HG03442 (cell line): Measurements from ENCODE around the gene SEC16A.
A peak's percentile ranks its signal among the peaks of the same experiment; 100 is the strongest.

ENCODE experiments used
- ATAC-seq: cut with Tn5 transposase; IDR thresholded peaks from one replicate; pipeline ENCODE4 v1.9.1; 2021; ENCODE audit warnings: mild to moderate bottlenecking, moderate library complexity; ENCODE audit not compliant: unreplicated experiment

Gene SEC16A

GRCh38 chr9:136486131-136486530, 3.3 kb upstream of the SEC16A start:
- ATAC-seq = no peak

DNA sequence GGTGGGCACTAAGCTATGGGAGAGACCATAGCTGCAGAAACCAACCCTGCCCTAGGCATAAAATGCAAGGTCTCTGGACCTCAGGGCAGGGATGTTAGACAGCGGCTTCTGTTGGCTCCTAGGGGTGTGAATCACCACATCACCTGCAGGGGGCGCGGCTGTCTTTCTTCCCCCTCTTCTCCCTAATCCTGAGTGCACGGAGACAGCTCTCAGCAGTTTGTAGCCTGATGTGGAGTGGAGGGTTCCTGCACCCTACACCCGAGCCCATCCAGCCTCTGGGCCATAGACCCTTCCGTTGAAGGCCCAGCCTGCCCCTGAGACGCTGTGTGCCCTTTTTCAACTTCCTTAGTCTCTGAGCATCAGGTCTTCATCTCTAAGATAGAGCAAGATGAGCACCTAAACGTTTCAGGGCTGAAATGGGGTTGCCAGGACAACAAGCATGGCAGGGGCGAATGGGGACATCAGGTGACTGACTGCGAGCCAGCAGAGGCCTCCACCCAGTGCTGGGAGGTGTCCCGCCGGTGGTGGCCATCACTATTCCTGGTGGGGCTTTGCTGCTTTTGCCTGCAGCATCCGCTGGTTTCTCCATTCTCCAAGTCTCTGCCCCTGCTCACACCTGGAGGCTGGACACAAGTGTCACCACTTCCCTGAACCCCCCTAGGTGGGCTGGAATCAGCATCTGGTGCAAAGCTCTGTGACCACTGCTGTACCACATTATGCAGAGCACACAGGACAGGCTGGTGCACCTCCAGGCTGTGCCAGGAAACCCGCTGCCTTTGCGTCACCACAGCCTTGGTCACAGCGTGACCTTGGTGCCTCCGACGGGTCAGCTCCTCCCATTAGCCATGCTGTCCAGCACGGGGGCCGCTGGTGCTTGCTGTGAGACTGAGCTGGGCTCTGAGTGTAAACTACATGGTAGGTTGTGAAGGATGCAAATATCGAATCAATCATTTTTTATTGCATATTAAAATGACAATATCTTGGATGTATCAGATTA, 2.5 kb upstream of the SEC16A start:
- ATAC-seq = no peak

GRCh38 chr9:136484153-136485048, 1.6 kb upstream of the SEC16A start:
- no peak for ATAC-seq

DNA sequence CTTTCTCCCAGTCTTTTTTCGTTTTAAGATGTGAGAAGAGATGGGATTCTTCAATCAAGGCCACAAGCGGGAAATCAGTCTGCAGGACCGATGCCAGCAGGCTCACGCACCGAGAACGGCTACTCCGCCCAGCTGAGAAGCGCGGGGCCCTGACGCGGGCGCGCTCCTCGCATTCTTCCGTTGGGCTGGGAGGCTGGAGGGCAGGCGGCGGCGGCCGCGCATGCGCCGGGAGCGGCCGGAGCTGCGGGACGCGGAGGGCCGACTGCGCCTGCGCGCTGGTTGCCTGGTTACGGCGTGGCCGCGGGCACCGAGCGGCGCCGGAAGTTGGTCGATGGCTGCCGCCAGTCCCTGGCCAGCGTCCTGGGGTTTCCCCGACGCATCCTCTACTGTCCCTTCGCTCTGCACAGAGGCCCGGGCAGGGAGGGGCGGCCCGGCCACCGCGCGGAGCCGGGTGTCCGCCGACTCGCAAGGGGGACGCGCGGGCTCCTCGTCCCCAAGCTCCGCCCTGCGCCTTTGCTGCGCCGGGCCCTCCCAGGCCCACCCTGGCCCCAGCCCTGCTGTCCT, 831 bp upstream of the SEC16A start:
- ATAC-seq = peak; percentile 59

DNA sequence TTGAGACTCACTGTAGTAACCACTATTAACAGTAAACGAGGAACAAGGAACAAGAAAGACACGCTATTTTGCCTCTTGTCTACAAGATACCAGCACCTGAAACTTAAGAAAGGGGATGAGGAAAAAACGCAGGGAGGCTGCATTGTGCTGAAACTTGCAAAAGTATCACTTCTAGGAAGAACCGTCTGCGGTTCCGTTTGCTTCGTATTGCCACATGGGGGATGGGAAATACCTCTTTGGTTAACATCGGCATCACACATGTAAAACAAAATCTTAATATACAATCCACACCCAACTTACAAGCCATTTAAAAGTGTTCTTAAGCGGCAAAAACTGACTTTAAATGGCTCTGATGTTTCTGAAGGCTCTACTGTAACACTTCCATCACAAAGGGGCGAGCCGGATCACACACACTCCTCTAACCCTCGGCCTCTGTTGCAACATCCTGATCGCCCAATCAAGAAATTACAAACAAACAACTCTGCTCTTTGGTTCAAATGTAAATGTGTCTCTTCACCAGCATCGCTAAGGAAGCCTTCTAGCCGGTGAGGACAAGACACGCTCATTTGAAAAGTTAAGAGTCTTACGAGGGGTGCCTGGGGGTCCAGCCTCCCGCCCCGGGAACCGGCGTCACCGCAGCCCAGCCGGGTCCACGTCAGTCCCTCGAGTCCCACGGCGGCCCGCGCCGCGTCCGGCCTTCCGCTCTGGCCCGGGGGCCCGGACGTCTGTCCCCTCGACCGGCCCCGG, 621 bp downstream of the SEC16A start:
- no peak for ATAC-seq

GRCh38 chr9:136481558-136481957, 1.3 kb downstream of the SEC16A start:
- no peak for ATAC-seq

DNA sequence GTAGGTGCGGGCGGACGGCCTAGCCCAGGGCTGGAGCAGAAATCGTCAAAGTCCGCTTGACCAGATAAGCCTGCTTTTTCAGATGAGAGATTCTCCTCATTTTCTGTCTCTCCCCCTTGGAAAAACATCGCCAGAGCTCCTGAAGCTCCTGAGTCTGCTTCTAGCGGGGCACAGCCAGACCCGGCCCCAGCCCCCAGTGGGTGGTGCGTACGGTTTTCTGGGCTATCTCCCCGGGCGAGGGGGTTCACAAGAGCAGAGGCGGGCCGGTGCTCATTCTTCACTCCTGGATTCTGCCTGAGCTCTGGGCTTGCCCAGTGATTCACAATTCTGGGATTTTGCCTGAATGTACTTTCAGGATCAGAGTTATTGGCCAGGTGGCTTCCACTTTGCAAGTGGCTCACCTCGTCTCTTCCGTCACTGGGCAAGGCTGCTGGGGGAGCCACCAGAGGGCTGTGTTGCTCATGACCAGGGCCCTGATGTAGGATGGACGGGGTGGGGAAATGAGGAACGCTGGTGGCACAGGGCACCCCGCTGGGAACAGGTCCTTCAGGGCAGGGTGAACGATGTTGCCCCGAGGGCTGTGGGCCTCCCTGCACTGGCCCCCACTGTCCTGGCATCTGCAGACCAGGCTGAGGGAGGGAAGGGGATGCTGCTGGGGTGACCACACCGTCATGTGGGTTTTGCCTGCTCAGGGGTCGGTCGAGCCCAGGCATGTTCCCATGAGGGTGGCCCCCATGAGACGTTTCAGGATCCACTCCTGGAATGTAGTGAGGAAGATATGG, 6.3 kb downstream of the SEC16A start:
- ATAC-seq = no peak

DNA sequence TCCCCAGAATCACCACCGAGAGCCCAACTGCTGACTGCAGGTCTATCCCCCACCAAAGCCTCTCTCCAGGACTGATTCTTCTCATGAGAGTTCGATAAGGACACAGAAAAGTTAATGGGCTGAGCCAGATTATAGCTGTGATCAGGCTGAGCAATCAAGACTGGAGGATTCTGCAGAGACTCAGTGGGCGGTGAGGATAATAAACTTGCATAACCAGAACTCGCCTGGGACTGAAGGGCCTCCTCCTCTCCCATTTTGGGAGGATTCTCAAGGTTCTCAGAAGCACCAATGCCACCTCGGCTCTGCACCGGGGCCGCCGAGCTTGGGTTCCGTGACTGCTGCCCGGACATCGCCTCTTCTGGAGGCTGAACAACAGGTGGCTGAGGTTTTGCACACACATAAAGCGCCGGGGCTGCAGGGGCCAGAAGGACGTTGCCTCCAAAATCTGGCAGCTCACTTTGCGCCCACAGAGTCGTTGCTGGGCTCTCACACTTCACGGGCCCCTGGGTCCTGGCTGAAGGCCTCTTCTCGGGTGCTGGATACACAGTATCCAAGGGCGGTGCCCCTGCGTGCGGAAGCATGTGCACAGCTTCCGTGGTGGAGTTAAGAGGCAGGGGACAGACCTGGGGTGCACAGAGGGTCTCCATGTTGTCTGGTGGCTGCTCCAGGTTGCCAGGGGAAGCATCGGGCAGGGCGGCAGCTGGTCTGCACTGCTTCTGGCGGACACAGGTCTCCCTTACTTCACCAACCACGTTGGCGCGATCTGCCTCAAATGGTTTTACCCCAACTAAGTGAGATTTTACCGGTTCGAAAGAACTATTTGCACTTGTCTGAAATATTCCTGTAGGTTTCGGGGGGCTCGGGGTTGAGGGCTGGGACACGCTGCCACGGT, 7.6 kb downstream of the SEC16A start:
- no peak for ATAC-seq

DNA sequence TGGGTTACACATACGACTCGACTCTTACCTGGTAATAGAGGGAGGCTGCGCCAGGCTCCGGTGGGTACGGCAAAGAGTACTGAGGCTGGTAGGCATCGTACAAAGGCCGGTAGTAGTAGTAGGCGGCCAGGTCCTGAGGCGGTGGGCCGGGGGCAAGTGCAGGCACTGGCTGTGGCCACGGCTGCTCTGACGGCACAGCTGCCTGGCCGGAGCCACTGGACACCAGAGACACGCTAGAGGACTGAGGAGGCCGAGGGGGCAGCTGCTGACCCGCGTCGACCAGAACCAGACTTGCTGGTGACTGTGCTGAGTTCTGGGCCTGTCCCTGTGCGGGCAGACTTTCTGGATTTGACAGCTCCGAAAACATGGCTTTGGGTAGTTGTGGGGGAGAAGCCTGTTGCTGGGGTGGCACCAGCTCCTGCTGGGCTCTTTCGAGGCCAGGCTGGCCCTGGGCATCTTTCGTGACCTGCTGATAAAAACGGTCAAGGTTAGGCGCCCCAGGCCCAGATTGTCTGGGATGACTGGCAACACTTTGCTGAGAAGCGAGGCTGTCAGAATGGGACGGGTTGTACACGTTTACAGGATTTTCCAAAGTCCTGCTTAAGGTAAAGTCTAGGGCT, 8.7 kb downstream of the SEC16A start:
- ATAC-seq = no peak

DNA sequence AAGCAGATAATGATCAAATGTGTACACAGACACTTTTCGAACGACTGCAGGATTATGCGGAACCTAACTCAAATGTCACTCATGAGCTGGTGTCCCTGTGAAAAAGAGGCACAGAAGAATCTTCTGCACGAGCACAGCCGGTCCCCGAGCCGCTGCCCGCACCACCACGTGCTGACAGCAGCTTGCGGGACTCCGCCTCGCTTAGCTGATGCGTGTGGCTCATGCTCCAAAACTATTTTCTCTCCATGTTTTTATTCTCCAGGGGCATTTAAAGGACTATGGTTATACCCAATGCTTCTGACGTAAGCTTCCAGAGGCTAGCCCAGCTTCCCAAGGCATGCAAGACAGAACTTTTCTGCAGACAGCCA, 9.5 kb downstream of the SEC16A start:
- no peak for ATAC-seq

- no peak for ATAC-seq
These were observed 10.0 kb downstream of the SEC16A start for GRCh38 chr9:136472640-136473353.

- ATAC-seq = no peak
These were observed 10.9 kb downstream of the SEC16A start for GRCh38 chr9:136471802-136472487.

DNA sequence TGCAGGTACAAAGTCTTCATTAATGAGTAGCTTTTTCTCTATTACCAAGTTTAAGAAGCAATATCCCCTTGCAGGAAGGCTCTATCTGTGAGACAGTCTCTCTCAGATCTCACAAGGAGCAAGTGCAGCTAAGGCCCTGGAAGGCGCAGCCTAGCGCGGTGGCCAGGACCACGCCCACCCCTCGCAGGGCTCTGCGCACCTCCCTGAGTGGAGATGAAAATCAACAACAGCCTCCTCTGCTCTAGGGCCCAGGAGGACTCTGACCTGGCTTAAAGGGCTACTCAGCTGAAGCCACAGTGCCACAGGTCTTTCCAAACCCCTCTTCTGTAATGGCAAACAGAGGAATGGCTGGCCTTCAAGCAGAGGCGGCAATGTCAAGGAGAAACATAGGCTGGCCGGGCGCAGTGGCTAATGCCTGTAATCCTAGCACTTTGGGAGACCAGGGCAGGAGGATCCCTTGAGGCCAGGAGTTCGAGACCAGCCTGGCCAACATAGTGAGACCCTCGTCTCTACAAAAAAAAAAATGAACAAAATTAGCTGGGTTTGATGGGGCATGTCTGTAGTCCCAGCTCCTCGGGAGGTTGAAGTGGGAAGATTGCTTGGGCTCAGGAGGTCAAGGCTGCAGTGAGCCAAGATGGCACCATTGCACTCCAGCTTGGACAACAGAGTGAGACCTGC, 11.9 kb downstream of the SEC16A start:
- ATAC-seq = no peak

DNA sequence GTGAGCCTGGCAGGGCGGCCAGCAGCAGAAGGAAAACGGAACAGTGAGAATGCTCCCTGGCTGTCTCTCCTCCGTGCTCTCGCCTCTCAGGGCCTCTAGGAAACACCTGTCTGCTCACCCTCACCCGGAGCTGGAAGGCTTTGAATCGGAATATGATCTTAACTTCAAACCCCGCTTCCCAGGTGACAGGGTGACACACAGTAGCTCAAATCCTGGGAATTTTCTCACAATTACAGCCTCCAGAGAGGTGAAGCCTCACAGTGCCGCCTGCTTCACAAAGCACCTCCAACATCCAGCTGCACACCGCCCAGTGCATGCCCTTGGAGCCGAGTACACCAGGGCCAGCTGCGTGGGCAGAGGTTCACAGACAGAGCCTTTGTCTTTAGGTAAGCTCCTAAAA, 12.5 kb downstream of the SEC16A start:
- ATAC-seq = no peak

DNA sequence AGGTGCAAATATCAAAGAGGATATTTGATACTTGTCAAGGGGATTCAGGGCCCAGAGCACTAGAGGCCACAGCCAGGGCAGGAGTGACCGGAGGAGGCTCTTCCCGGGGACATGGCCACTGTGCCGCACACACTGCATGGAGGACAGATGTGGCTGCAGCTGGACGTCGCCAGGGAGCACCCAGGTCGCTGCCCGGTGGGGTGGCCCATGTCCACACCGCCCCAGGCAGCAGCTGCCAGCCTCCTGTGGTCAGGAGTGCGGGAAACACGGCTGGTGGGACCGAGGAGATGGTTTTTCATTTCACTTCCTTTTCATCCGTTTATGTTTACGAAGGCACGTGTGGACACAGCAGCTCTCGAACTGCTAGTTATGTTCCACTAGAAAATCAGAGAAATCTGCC, 15.1 kb downstream of the SEC16A start:
- ATAC-seq = no peak

- ATAC-seq = no peak
These were observed 16.7 kb downstream of the SEC16A start for GRCh38 chr9:136466155-136466541.
